Gastrocnemius medialis (tissue), 4 donors: Measurements from ENCODE around the gene HELZ2.

ENCODE experiments used
- POLR2A ChIP-seq, 2 donors: fragments of 450-650 bp; IDR thresholded peaks; one replicate each; pipeline ENCODE4 v1.6.1; 2017; ENCODE audit warnings: antibody characterized with exemption in 2 of 2, mild to moderate bottlenecking in 2 of 2, moderate library complexity in 2 of 2
- TF ChIP-seq, protein P1 (sequence below), 5 experiments: fragments of 450-650 bp in 3 of 5; fragments of 200-600 bp in 2 of 5; sonication (generic) in 2 of 5; IDR thresholded peaks in 4 of 5; conservative IDR thresholded peaks in 1 of 5; 1 replicate in 4 of 5; 2 replicates in 1 of 5; pipeline ENCODE4 v1.5.1; 2016 to 2019; ENCODE audit warnings: antibody characterized with exemption in 5 of 5, mild to moderate bottlenecking in 3 of 5, moderate library complexity in 3 of 5

DNA sequence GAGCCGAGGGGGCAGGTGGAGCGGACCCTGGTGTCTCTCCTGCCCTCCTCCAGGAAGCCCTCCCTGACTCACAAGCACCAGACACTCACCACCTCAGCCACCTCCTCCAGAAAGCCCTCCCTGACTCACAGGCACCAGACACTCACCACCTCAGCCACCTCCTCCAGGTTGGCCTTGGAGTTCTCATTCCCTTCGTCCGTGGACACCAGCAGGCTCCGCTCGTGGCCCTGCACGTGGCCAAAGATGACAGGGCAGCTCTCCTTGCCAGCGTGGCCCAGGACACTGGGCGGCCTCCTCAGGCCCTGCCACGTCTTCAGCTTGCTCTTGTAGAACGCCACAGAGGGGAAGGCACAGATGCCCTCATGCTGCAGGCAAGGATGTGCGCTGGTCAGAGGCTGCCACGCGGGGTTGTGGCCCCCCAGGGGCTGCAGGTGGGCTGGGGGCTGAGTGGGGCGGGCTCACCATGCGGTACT is 13.7 kb downstream of the HELZ2 start:
- no peak for TF ChIP-seq POLR2A (IDR thresholded peaks at IDR 0.05)
- TF ChIP-seq, protein P1, sequence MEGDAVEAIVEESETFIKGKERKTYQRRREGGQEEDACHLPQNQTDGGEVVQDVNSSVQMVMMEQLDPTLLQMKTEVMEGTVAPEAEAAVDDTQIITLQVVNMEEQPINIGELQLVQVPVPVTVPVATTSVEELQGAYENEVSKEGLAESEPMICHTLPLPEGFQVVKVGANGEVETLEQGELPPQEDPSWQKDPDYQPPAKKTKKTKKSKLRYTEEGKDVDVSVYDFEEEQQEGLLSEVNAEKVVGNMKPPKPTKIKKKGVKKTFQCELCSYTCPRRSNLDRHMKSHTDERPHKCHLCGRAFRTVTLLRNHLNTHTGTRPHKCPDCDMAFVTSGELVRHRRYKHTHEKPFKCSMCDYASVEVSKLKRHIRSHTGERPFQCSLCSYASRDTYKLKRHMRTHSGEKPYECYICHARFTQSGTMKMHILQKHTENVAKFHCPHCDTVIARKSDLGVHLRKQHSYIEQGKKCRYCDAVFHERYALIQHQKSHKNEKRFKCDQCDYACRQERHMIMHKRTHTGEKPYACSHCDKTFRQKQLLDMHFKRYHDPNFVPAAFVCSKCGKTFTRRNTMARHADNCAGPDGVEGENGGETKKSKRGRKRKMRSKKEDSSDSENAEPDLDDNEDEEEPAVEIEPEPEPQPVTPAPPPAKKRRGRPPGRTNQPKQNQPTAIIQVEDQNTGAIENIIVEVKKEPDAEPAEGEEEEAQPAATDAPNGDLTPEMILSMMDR (IDR thresholded peaks at IDR 0.05 in 4 of 5, conservative IDR thresholded peaks at IDR 0.05 in 1 of 5): no peak
